WTC11 (cell line): ENCODE results near the gene SUSD1. TPM values are rescaled to one million over a fixed set of nuclear protein-coding genes. Genes with fewer than 3 reads are reported as not detected.

ENCODE experiments used
- ATAC-seq: fragments of 200-7000 bp; cut with Tn5 transposase; 2 replicates; pipeline ENCODE4 v1.10.0; 2021; ENCODE audit warnings: mild to moderate bottlenecking, moderate library complexity
- CTCF ChIA-PET: fragments of 300-600 bp; sonication (Branson Sonifier 250); formaldehyde crosslinking; loops from one replicate; lab custom pipeline; 2021; ENCODE audit warnings: antibody characterized with exemption; lab: Charles Lee
- POLR2A ChIA-PET: fragments of 350-600 bp; sonication (Branson Sonifier 250); formaldehyde crosslinking; loops from one replicate; lab custom pipeline; 2021; ENCODE audit warnings: antibody characterized with exemption; lab: Charles Lee
- DNase-seq: peaks from one replicate; pipeline ENCODE4 v3.0.0; 2021; ENCODE audit warnings: low spot score
- H3K27ac Mint-ChIP-seq: 2 replicates; pipeline ENCODE4 v1.8.0; 2021; ENCODE audit warnings: mixed read lengths
- H3K27me3 Mint-ChIP-seq: 2 replicates; pipeline ENCODE4 v1.8.0; 2021; ENCODE audit warnings: low read depth, mild to moderate bottlenecking, moderate library complexity, mixed read lengths
- H3K36me3 Mint-ChIP-seq: 2 replicates; pipeline ENCODE4 v1.8.0; 2021; ENCODE audit warnings: mixed read lengths
- H3K4me1 Mint-ChIP-seq: 2 replicates; pipeline ENCODE4 v1.8.0; 2022; ENCODE audit warnings: mixed read lengths
- H3K4me3 Mint-ChIP-seq: 2 replicates; pipeline ENCODE4 v1.8.0; 2021; ENCODE audit warnings: mild to moderate bottlenecking, moderate library complexity, mixed read lengths
- H3K9me3 Mint-ChIP-seq: 2 replicates; pipeline ENCODE4 v1.8.0; 2021; ENCODE audit warnings: mixed read lengths
- AFF4 ChIP-seq: sonication (generic); formaldehyde crosslinking; IDR thresholded peaks from 2 replicates; pipeline ENCODE4 v1.8.1; 2023; ENCODE audit warnings: mild to moderate bottlenecking, missing genetic modification reagents, borderline replicate concordance
- CBFB ChIP-seq: sonication (generic); formaldehyde crosslinking; IDR thresholded peaks from 2 replicates; pipeline ENCODE4 v1.8.1; 2022; ENCODE audit warnings: mild to moderate bottlenecking, low read depth, missing genetic modification reagents
- CDX4 ChIP-seq: fragments of 250-450 bp; sonication (Bioruptor Pico); IDR thresholded peaks from 2 replicates; pipeline ENCODE4 v1.9.0; 2021; ENCODE audit warnings: moderate library complexity, mild to moderate bottlenecking, inconsistent platforms, borderline replicate concordance
- ELF4 ChIP-seq: sonication (generic); formaldehyde crosslinking; IDR thresholded peaks from 2 replicates; pipeline ENCODE4 v1.8.1; 2022; ENCODE audit warnings: low read depth, mild to moderate bottlenecking, moderate library complexity, missing genetic modification reagents
- FOXK1 ChIP-seq: sonication (generic); formaldehyde crosslinking; IDR thresholded peaks from 2 replicates; pipeline ENCODE4 v1.8.0; 2022; ENCODE audit warnings: mild to moderate bottlenecking, moderate library complexity, missing genetic modification reagents
- GRHL2 ChIP-seq: fragments of 250-450 bp; sonication (Bioruptor Pico); IDR thresholded peaks from 2 replicates; pipeline ENCODE4 v1.8.0; 2022; ENCODE audit warnings: mild to moderate bottlenecking, moderate library complexity; ENCODE audit not compliant: insufficient replicate concordance, severe bottlenecking
- MAX ChIP-seq: sonication (generic); formaldehyde crosslinking; IDR thresholded peaks from 2 replicates; pipeline ENCODE4 v1.8.0; 2022; ENCODE audit warnings: mild to moderate bottlenecking, missing genetic modification reagents
- MYBL2 ChIP-seq: sonication (generic); formaldehyde crosslinking; IDR thresholded peaks from 2 replicates; pipeline ENCODE4 v1.8.1; 2023; ENCODE audit warnings: mild to moderate bottlenecking, moderate library complexity, missing genetic modification reagents
- NFATC4 ChIP-seq: fragments of 250-450 bp; sonication (Bioruptor Pico); IDR thresholded peaks from 2 replicates; pipeline ENCODE4 v1.9.0; 2021; ENCODE audit warnings: mild to moderate bottlenecking
- NFE2L1 ChIP-seq: sonication (generic); formaldehyde crosslinking; IDR thresholded peaks from 2 replicates; pipeline ENCODE4 v1.8.1; 2023; ENCODE audit warnings: missing genetic modification reagents
- SMAD3 ChIP-seq: sonication (generic); formaldehyde crosslinking; IDR thresholded peaks from 2 replicates; pipeline ENCODE4 v1.8.0; 2022; ENCODE audit warnings: missing genetic modification reagents, mild to moderate bottlenecking, borderline replicate concordance
- SOX15 ChIP-seq: fragments of 250-450 bp; sonication (Bioruptor Pico); IDR thresholded peaks from 2 replicates; pipeline ENCODE4 v1.9.0; 2021; ENCODE audit warnings: mild to moderate bottlenecking
- SP1 ChIP-seq: sonication (generic); formaldehyde crosslinking; conservative IDR thresholded peaks from 2 replicates; pipeline ENCODE4 v1.8.1; 2022; ENCODE audit warnings: missing genetic modification reagents
- USF1 ChIP-seq: sonication (generic); formaldehyde crosslinking; IDR thresholded peaks from 2 replicates; pipeline ENCODE4 v1.8.0; 2022; ENCODE audit warnings: mild to moderate bottlenecking, missing genetic modification reagents
- ZMAT4 ChIP-seq: fragments of 250-450 bp; sonication (Bioruptor Pico); IDR thresholded peaks from 2 replicates; pipeline ENCODE4 v1.9.0; 2021; ENCODE audit warnings: mild to moderate bottlenecking
- ZNF121 ChIP-seq: sonication (generic); formaldehyde crosslinking; IDR thresholded peaks from 2 replicates; pipeline ENCODE4 v1.8.0; 2023; ENCODE audit warnings: missing genetic modification reagents
- ZNF138 ChIP-seq: sonication (generic); formaldehyde crosslinking; conservative IDR thresholded peaks from 2 replicates; pipeline ENCODE4 v1.8.1; 2022; ENCODE audit warnings: mild to moderate bottlenecking, moderate library complexity, missing genetic modification reagents
- ZNF232 ChIP-seq: sonication (generic); formaldehyde crosslinking; IDR thresholded peaks from 2 replicates; pipeline ENCODE4 v1.8.0; 2022; ENCODE audit warnings: mild to moderate bottlenecking, missing genetic modification reagents
- ZNF532 ChIP-seq: fragments of 250-450 bp; sonication (Bioruptor Pico); IDR thresholded peaks from 2 replicates; pipeline ENCODE4 v1.9.0; 2021; ENCODE audit warnings: mild to moderate bottlenecking, borderline replicate concordance
- ZSCAN18 ChIP-seq: fragments of 250-450 bp; sonication (Bioruptor Pico); IDR thresholded peaks from 2 replicates; pipeline ENCODE4 v2.1.2; 2022; ENCODE audit warnings: mild to moderate bottlenecking, moderate library complexity
- total RNA-seq: library from RNA; stranded (reverse); gene quantifications from 3 replicates; pipeline ENCODE4 v1.2.3, GENCODE V29; 2021

Gene SUSD1
- total RNA-seq, 1 experiment from 2014 or later: 5.1 TPM

GRCh38 chr9:112175796-112176315 lies 759 bp upstream of the SUSD1 start:
- DNase-seq (no peak), ATAC-seq (peak; percentile 46)
- Mint-ChIP-seq H3K4me1 (peaks cover 38% of the 10 kb centered on the region), H3K4me3 (peak overlapping the region; percentile 89), H3K27me3 (peaks cover 40% of the 10 kb centered on the region), H3K9me3 (no peaks in the 10 kb centered on the region), H3K27ac (no peak overlapping the region), H3K36me3 (no peaks in the 10 kb centered on the region)
- POLR2A ChIA-PET: no interaction called here
- no peak for TF ChIP-seq ZNF121 (CRISPR knock-in tag)
- no peak for TF ChIP-seq ZNF138 (CRISPR knock-in tag)
- no peak for TF ChIP-seq ZNF532 (CRISPR knock-in tag)
- TF ChIP-seq MAX (CRISPR knock-in tag): no peak
- no peak for TF ChIP-seq CDX4 (CRISPR knock-in tag)
- no peak for TF ChIP-seq ZSCAN18 (CRISPR knock-in tag)
- TF ChIP-seq AFF4 (CRISPR knock-in tag): no peak
- no peak for TF ChIP-seq ELF4 (CRISPR knock-in tag)
- no peak for TF ChIP-seq GRHL2 (CRISPR knock-in tag)
- TF ChIP-seq CBFB: no peak
- no peak for TF ChIP-seq SMAD3 (CRISPR knock-in tag)
- no peak for TF ChIP-seq SOX15 (CRISPR knock-in tag)
- no peak for TF ChIP-seq FOXK1
- TF ChIP-seq NFE2L1 (CRISPR knock-in tag): no peak
- TF ChIP-seq ZNF232: no peak
- no peak for TF ChIP-seq MYBL2 (CRISPR knock-in tag)
- TF ChIP-seq SP1 (CRISPR knock-in tag): no peak
- TF ChIP-seq ZMAT4: no peak
- no peak for TF ChIP-seq NFATC4 (CRISPR knock-in tag)
- TF ChIP-seq USF1 (CRISPR knock-in tag): no peak
- CTCF ChIA-PET: interaction anchor here (1.4 to 2.5 kb wide), 2 partner anchors 63 to 78 kb away, joined by 4 to 10 read pairs; no protein-coding TSS in a partner anchor
